HepG2 (cell line): Measurements from ENCODE around the gene GNG7. TPM values are rescaled to one million over a fixed set of nuclear protein-coding genes. Genes with fewer than 3 reads are reported as not detected.

Source experiments
- CEBPZ ChIP-seq: IDR thresholded peaks from 2 replicates; pipeline ENCODE4 v1.6.1; 2012; ENCODE audit warnings: low read length, improper control_type of control experiment
- CREBL2 ChIP-seq: sonication (generic); formaldehyde crosslinking; IDR thresholded peaks from 2 replicates; pipeline ENCODE4 v1.8.1; 2023; ENCODE audit warnings: missing genetic modification reagents, mild to moderate bottlenecking, borderline replicate concordance
- ETS1 ChIP-seq: sonication (generic); formaldehyde crosslinking; IDR thresholded peaks from 2 replicates; pipeline ENCODE4 v1.4.0; 2020; ENCODE audit warnings: missing genetic modification reagents
- FOXM1 ChIP-seq: sonication (generic); formaldehyde crosslinking; IDR thresholded peaks from 2 replicates; pipeline ENCODE4 v1.5.0; 2020; ENCODE audit warnings: missing genetic modification reagents
- GZF1 ChIP-seq: sonication (generic); formaldehyde crosslinking; IDR thresholded peaks from 2 replicates; pipeline ENCODE4 v1.5.1; 2020; ENCODE audit warnings: mild to moderate bottlenecking, missing genetic modification reagents
- HNF4A ChIP-seq: sonication (generic); formaldehyde crosslinking; IDR thresholded peaks from 2 replicates; pipeline ENCODE4 v1.4.0; 2020; ENCODE audit warnings: missing genetic modification reagents
- HOXA7 ChIP-seq: sonication (generic); formaldehyde crosslinking; IDR thresholded peaks from 2 replicates; pipeline ENCODE4 v1.8.1; 2022; ENCODE audit warnings: mild to moderate bottlenecking, missing genetic modification reagents, moderate library complexity
- IRX3 ChIP-seq: sonication (generic); formaldehyde crosslinking; IDR thresholded peaks from 2 replicates; pipeline ENCODE4 v1.8.1; 2023; ENCODE audit warnings: mild to moderate bottlenecking, low read depth, missing genetic modification reagents, borderline replicate concordance
- MAZ ChIP-seq, 2 experiments: sonication (generic) in 1 of 2; formaldehyde crosslinking in 1 of 2; IDR thresholded peaks; 2 replicates each; pipeline versions ENCODE4 v1.5.0 to v1.6.1; 2012 to 2020; ENCODE audit warnings: low read depth in 2 of 2, mild to moderate bottlenecking in 2 of 2, borderline replicate concordance in 1 of 2, improper control_type of control experiment in 1 of 2, low read length in 1 of 2, missing genetic modification reagents in 1 of 2, moderate library complexity in 1 of 2
- MIER3 ChIP-seq: IDR thresholded peaks from 2 replicates; pipeline ENCODE4 v1.6.1; 2016; ENCODE audit warnings: missing compliant biosample characterization, borderline replicate concordance
- MLX ChIP-seq: IDR thresholded peaks from 2 replicates; pipeline ENCODE4 v1.6.1; 2016
- NCOR1 ChIP-seq: fragments of 200-600 bp; sonication (generic); IDR thresholded peaks from 2 replicates; pipeline ENCODE4 v1.7.0; 2017; ENCODE audit warnings: antibody characterized with exemption, low read length, borderline replicate concordance
- SRSF1 ChIP-seq: fragments of 200-400 bp; formaldehyde crosslinking; optimal IDR thresholded peaks from 2 replicates; pipeline ENCODE3; 2017; ENCODE audit warnings: mild to moderate bottlenecking, low read depth, low read length, moderate library complexity
- THRA ChIP-seq: sonication (generic); formaldehyde crosslinking; IDR thresholded peaks from 2 replicates; pipeline ENCODE4 v1.4.0; 2020; ENCODE audit warnings: missing genetic modification reagents, borderline replicate concordance
- ZNF20 ChIP-seq: sonication (generic); formaldehyde crosslinking; IDR thresholded peaks from 2 replicates; pipeline ENCODE4 v1.4.0; 2020; ENCODE audit warnings: mild to moderate bottlenecking, moderate library complexity, missing genetic modification reagents
- ZNF33B ChIP-seq: sonication (generic); formaldehyde crosslinking; IDR thresholded peaks from 2 replicates; pipeline ENCODE4 v1.5.1; 2020; ENCODE audit warnings: mild to moderate bottlenecking, missing genetic modification reagents
- ZNF382 ChIP-seq: sonication (generic); formaldehyde crosslinking; IDR thresholded peaks from 2 replicates; pipeline ENCODE4 v1.5.0; 2020; ENCODE audit warnings: missing genetic modification reagents, mild to moderate bottlenecking, borderline replicate concordance
- ZNF75D ChIP-seq: sonication (generic); formaldehyde crosslinking; IDR thresholded peaks from 2 replicates; pipeline ENCODE4 v1.8.1; 2023; ENCODE audit warnings: missing genetic modification reagents, mild to moderate bottlenecking, borderline replicate concordance
- polyA plus RNA-seq, 8 experiments: library from polyadenylated mRNA; depleted of rRNA in 3 of 8; stranded (reverse) in 7 of 8; unstranded in 1 of 8; fragments of >200 nt; fragmentation: Illumina TruSeq in 4 of 8; extraction: Trizol in 4 of 8; gene quantifications; 2 replicates each; pipeline versions ENCODE4 v1.2.1 to v1.2.3, GENCODE V29; 2011 to 2016; ENCODE audit warnings: low read depth in 4 of 8, missing spikeins in 1 of 8, mixed read lengths in 1 of 8; ENCODE audit not compliant: insufficient read depth in 1 of 8
- total RNA-seq, 5 experiments: library from RNA; depleted of rRNA; stranded (reverse); fragments of >200 nt; fragmentation: Illumina TruSeq; extraction: Trizol; gene quantifications; 2 replicates each; pipeline ENCODE4 v1.2.3, GENCODE V29; 2016; ENCODE audit warnings: low read depth in 1 of 5

GNG7 gene
- total and polyA plus RNA-seq, 2 of the 13 experiments (the other 11 are each of a cell fraction or from before 2014, with no cell fraction given), result 1.4 to 3.3 TPM

- TF ChIP-seq ZNF382 (CRISPR knock-in tag) (no peak), HNF4A (no peak), HOXA7 (CRISPR knock-in tag) (no peak), CEBPZ (no peak), MIER3 (CRISPR knock-in tag) (peak; percentile 78), NCOR1 (no peak; the same call in 1 of the 2 replicates), GZF1 (CRISPR knock-in tag) (no peak), ZNF20 (CRISPR knock-in tag) (no peak; the same call in 1 of the 2 replicates), SRSF1 (no peak), IRX3 (CRISPR knock-in tag) (0 out of 2 replicates have a peak, but pooled peaks have one; percentile 44), MAZ (IDR thresholded peaks at IDR 0.05; ENCODE audit: borderline replicate concordance, low read depth, low read length) (peak; percentile 91), MAZ (CRISPR knock-in tag; IDR thresholded peaks at IDR 0.05; ENCODE audit: low read depth) (peak; percentile 76; the same call in 1 of the 2 replicates), CREBL2 (no peak), FOXM1 (CRISPR knock-in tag) (no peak), THRA (peak; percentile 61), MLX (CRISPR knock-in tag) (peak; percentile 47; the same call in 1 of the 2 replicates), ETS1 (CRISPR knock-in tag) (no peak), ZNF33B (CRISPR knock-in tag) (no peak), ZNF75D (no peak)
Observed at GRCh38 chr19:2475702-2476450, 226.6 kb downstream of the GNG7 start, which contains the start of gene GADD45B (continued).
